ENCODE results near the gene CNTN6. TPM values are rescaled to one million over a fixed set of nuclear protein-coding genes. Genes with fewer than 3 reads are reported as not detected.

CNTN6 gene
- polyA plus RNA-seq, 1 of the 3 experiments (the other 2 are of a cell fraction) = 0.02 TPM

GRCh38 chr3:1207904-1208303 is 115.1 kb downstream of the CNTN6 start:
- H3K4me1 ChIP-seq (ENCODE audit: control insufficient read depth in 1 of 2, insufficient read depth in 2 of 2, low read depth in 1 of 2, low read length in 1 of 2) = no peaks in the 10 kb centered on the region; a peak in 2 of 4 replicates
- peak overlapping the region in 1 of 2 experiments; percentile 19; a peak in 1 of 4 replicates for H3K27ac ChIP-seq (ENCODE audit: low read depth in 2 of 2, low read length in 1 of 2)
- H3K4me2 ChIP-seq = no peak overlapping the region
- no peak overlapping the region for H3K4me3 ChIP-seq (ENCODE audit: low read depth in 2 of 2, low read length in 1 of 2)
- no peaks in the 10 kb centered on the region for H3K36me3 ChIP-seq (replicated peaks in 1 of 2; ENCODE audit: control insufficient read depth in 1 of 2, insufficient read depth in 2 of 2, low read length in 1 of 2)
- no peaks in the 10 kb centered on the region for H4K20me1 ChIP-seq (ENCODE audit: insufficient read depth)
- no peaks in the 10 kb centered on the region for H3K27me3 ChIP-seq (ENCODE audit: insufficient read depth)
- POLR2A ChIA-PET = no interaction called here
- H3F3A ChIP-seq (replicated peaks; ENCODE audit: insufficient read depth) = peaks cover 6% of the 10 kb centered on the region
- H3K79me2 ChIP-seq (ENCODE audit: insufficient read depth) = no peaks in the 10 kb centered on the region
- no peaks in the 10 kb centered on the region for H3K9me2 ChIP-seq
- no peak overlapping the region for H3K9ac ChIP-seq
- TF ChIP-seq RCOR1 (IDR thresholded peaks at IDR 0.05; ENCODE audit: low read length) (no peak), SIN3A (IDR thresholded peaks at IDR 0.05; ENCODE audit: borderline replicate concordance, low read depth, low read length) (no peak), YY1 (IDR thresholded peaks at IDR 0.05; ENCODE audit: low read depth) (no peak)
- TF ChIP-seq, protein P1, sequence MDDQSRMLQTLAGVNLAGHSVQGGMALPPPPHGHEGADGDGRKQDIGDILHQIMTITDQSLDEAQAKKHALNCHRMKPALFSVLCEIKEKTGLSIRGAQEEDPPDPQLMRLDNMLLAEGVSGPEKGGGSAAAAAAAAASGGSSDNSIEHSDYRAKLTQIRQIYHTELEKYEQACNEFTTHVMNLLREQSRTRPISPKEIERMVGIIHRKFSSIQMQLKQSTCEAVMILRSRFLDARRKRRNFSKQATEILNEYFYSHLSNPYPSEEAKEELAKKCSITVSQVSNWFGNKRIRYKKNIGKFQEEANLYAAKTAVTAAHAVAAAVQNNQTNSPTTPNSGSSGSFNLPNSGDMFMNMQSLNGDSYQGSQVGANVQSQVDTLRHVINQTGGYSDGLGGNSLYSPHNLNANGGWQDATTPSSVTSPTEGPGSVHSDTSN (IDR thresholded peaks at IDR 0.05) = peak; percentile 44
- H3K9me3 ChIP-seq = no peaks in the 10 kb centered on the region
- CTCF ChIA-PET = no interaction called here
- no peak for DNase-seq
- WGBS (ENCODE audit: low lambda C conversion rate) = 9% methylated on average over 2 of the region's 2 CpGs
- no peak overlapping the region for H2AFZ ChIP-seq (ENCODE audit: low read depth)

- 16% methylated on average over 3 of the region's 3 CpGs for WGBS (ENCODE audit: low lambda C conversion rate)
- Histone ChIP-seq H3K27ac (ENCODE audit: low read depth in 2 of 2, low read length in 1 of 2) (peak overlapping the region in 1 of 2 experiments; percentile 35; a peak in 2 of 4 replicates), H4K20me1 (ENCODE audit: insufficient read depth) (no peaks in the 10 kb centered on the region), H3K9me3 (no peaks in the 10 kb centered on the region), H2AFZ (ENCODE audit: low read depth) (peak overlapping the region; percentile 30; the same call in 1 of the 2 replicates), H3F3A (replicated peaks; ENCODE audit: insufficient read depth) (peaks cover 5% of the 10 kb centered on the region), H3K79me2 (ENCODE audit: insufficient read depth) (no peaks in the 10 kb centered on the region; the same call in 1 of the 2 replicates), H3K4me1 (ENCODE audit: control insufficient read depth in 1 of 2, insufficient read depth in 2 of 2, low read depth in 1 of 2, low read length in 1 of 2) (peaks cover 0 to 15% of the 10 kb centered on the region in 2 experiments; a peak in 2 of 4 replicates), H3K36me3 (replicated peaks in 1 of 2; ENCODE audit: control insufficient read depth in 1 of 2, insufficient read depth in 2 of 2, low read length in 1 of 2) (no peaks in the 10 kb centered on the region), H3K4me3 (ENCODE audit: low read depth in 2 of 2, low read length in 1 of 2) (no peak overlapping the region), H3K4me2 (peak overlapping the region; percentile 61; the same call in 1 of the 2 replicates), H3K27me3 (ENCODE audit: insufficient read depth) (no peaks in the 10 kb centered on the region), H3K9me2 (no peaks in the 10 kb centered on the region), H3K9ac (no peak overlapping the region)
- no peak for TF ChIP-seq CHD2 (IDR thresholded peaks at IDR 0.05; ENCODE audit: low read length, partially characterized antibody)
- no peak for TF ChIP-seq SMC3 (IDR thresholded peaks at IDR 0.05; ENCODE audit: low read depth, low read length)
- no peak for TF ChIP-seq RFX5 (IDR thresholded peaks at IDR 0.05; ENCODE audit: low read length)
- no peak for TF ChIP-seq NRF1 (IDR thresholded peaks at IDR 0.05; ENCODE audit: low read depth, low read length)
- no peak for TF ChIP-seq FOXM1 (IDR thresholded peaks at IDR 0.05; ENCODE audit: low read depth)
- no peak for TF ChIP-seq MXI1 (IDR thresholded peaks at IDR 0.05; ENCODE audit: low read depth, low read length)
- no peak for TF ChIP-seq GABPA (IDR thresholded peaks at IDR 0.05; ENCODE audit: low read depth)
- no peak for TF ChIP-seq RCOR1 (IDR thresholded peaks at IDR 0.05; ENCODE audit: low read length)
- no peak for TF ChIP-seq ZBTB33 (IDR thresholded peaks at IDR 0.05; ENCODE audit: borderline replicate concordance, low read depth)
- TF ChIP-seq USF1 (IDR thresholded peaks at IDR 0.05; ENCODE audit: borderline replicate concordance, low read depth) = no peak
- TF ChIP-seq YY1 (IDR thresholded peaks at IDR 0.05; ENCODE audit: low read depth) = no peak
- DNase-seq = no peak
- CTCF ChIA-PET = no interaction called here
- POLR2A ChIA-PET = no interaction called here
Observed at GRCh38 chr3:1214933-1215332, 122.1 kb downstream of the CNTN6 start.
